NCI-H128 (cell line): ENCODE measurements around the gene MFRP.

Experiments used
- DNase-seq: peaks from one replicate; lab custom pipeline; 2025; ENCODE audit not compliant: unreplicated experiment; lab: John Stamatoyannopoulos, UW

Gene MFRP

GRCh38 chr11:119298726-119299125 is 47.8 kb downstream of the MFRP start:
- no peak for DNase-seq

- no peak for DNase-seq
These were observed 48.6 kb downstream of the MFRP start for GRCh38 chr11:119297938-119298337.

- DNase-seq = no peak
These were observed 51.3 kb downstream of the MFRP start for GRCh38 chr11:119295178-119295577.

GRCh38 chr11:119293461-119293860 is 53.0 kb downstream of the MFRP start:
- DNase-seq = no peak

- DNase-seq = no peak
These were observed 55.5 kb downstream of the MFRP start for GRCh38 chr11:119290894-119291497.
